Panc1 (cell line): ENCODE measurements around the gene RFTN1. TPM values are rescaled to one million over a fixed set of nuclear protein-coding genes. Genes with fewer than 3 reads are reported as not detected.

Source experiments
- ATAC-seq: fragments of 200-7000 bp; cut with Tn5 transposase; 2 replicates; pipeline ENCODE4 v1.9.1; 2020; ENCODE audit warnings: mild to moderate bottlenecking, moderate library complexity
- BruUV-seq: library from RNA; stranded (reverse); fragments of 400-500 nt; replicated peaks from 2 replicates; lab custom pipeline; 2021; lab: Mats Ljungman, UMichigan
- CTCF ChIA-PET: fragments of 300-600 bp; sonication (Branson Sonifier 250); formaldehyde crosslinking; loops from one replicate; lab custom pipeline; 2022; ENCODE audit warnings: antibody characterized with exemption; lab: Charles Lee
- POLR2A ChIA-PET: fragments of 300-600 bp; sonication (Branson Sonifier 250); formaldehyde crosslinking; loops from one replicate; lab custom pipeline; 2022; ENCODE audit warnings: antibody characterized with exemption; lab: Charles Lee
- DNase-seq: peaks from one replicate; pipeline ENCODE4 v3.0.0-alpha.2; 2010; ENCODE audit warnings: low read depth, low spot score
- H3K27ac ChIP-seq: 2 replicates; pipeline ENCODE4 v1.5.1; 2011; ENCODE audit warnings: mild to moderate bottlenecking, low read length, inconsistent platforms
- H3K27me3 ChIP-seq: fragments of 200-500 bp; sonication (Bioruptor generic); 2 replicates; pipeline ENCODE4 v1.6.0; 2014; ENCODE audit warnings: low read length, inconsistent platforms; ENCODE audit not compliant: control insufficient read depth, insufficient read depth
- H3K36me3 ChIP-seq: fragments of 200-500 bp; sonication (Bioruptor generic); 2 replicates; pipeline ENCODE4 v1.5.1; 2014; ENCODE audit warnings: inconsistent platforms, mild to moderate bottlenecking, low read length, moderate library complexity; ENCODE audit not compliant: control insufficient read depth, insufficient read depth
- H3K4me1 ChIP-seq: 2 replicates; pipeline ENCODE4 v1.5.1; 2011; ENCODE audit warnings: inconsistent platforms, mild to moderate bottlenecking, low read length, moderate library complexity; ENCODE audit not compliant: control insufficient read depth, insufficient read depth
- H3K4me3 ChIP-seq, 2 experiments: 2 replicates each; pipeline ENCODE4 v1.5.1; 2011 to 2012; ENCODE audit warnings: low read depth in 2 of 2, low read length in 2 of 2, mild to moderate bottlenecking in 2 of 2, inconsistent platforms in 1 of 2, moderate library complexity in 1 of 2
- H3K9me3 ChIP-seq: fragments of 200-500 bp; sonication (Bioruptor generic); 2 replicates; pipeline ENCODE4 v1.5.1; 2014; ENCODE audit warnings: low read depth, mild to moderate bottlenecking, inconsistent platforms, low read length, moderate library complexity; ENCODE audit not compliant: control insufficient read depth, insufficient read depth
- POLR2AphosphoS5 ChIP-seq: IDR thresholded peaks from 2 replicates; pipeline ENCODE4 v1.6.1; 2012; ENCODE audit warnings: mild to moderate bottlenecking, low read depth, low read length, moderate library complexity
- REST ChIP-seq, 2 experiments: IDR thresholded peaks; 2 replicates each; pipeline ENCODE4 v1.6.1; 2011 to 2012; ENCODE audit warnings: low read depth in 2 of 2, control low read depth in 1 of 2, low read length in 1 of 2, mild to moderate bottlenecking in 1 of 2, moderate library complexity in 1 of 2; ENCODE audit not compliant: insufficient read depth in 1 of 2
- SIN3A ChIP-seq: IDR thresholded peaks from 2 replicates; pipeline ENCODE4 v1.6.1; 2012; ENCODE audit warnings: low read depth, mild to moderate bottlenecking, low read length, moderate library complexity, borderline replicate concordance; ENCODE audit not compliant: insufficient read depth
- TCF7L2 ChIP-seq: IDR thresholded peaks from 2 replicates; pipeline ENCODE4 v1.6.1; 2011; ENCODE audit warnings: mild to moderate bottlenecking, low read depth, low read length, inconsistent platforms
- in situ Hi-C: cut with HindIII; loops from 2 replicates; pipeline ENCODE4 v1.10.0; 2016; ENCODE audit warnings: low sequenced_read_pairs, low pct_unique_long_range_greater_than_20kb
- intact Hi-C: fragments of 100-400 bp; cut with micrococcal nuclease; formaldehyde crosslinking; loops from one replicate; pipeline ENCODE4 v1.10.0; 2022; ENCODE audit not compliant: unreplicated experiment
- total RNA-seq: library from RNA; stranded (reverse); gene quantifications from one replicate; pipeline ENCODE4 v1.2.1, GENCODE V29; 2021; ENCODE audit not compliant: unreplicated experiment
- TF ChIP-seq, protein P1 (sequence below): fragments of 450-650 bp; IDR thresholded peaks from 2 replicates; pipeline ENCODE4 v1.5.1; 2017; ENCODE audit warnings: mild to moderate bottlenecking

The RFTN1 gene
- total RNA-seq, 1 experiment from 2014 or later: 0.90 TPM

GRCh38 chr3:16470590-16470989 is 42.9 kb downstream of the RFTN1 start:
- H3K27ac ChIP-seq: no peak overlapping the region
- H3K4me3 ChIP-seq: no peak overlapping the region
- POLR2A ChIA-PET: no interaction called here
- no peak for ATAC-seq
- BruUV-seq: no TSS peak
- H3K27me3 ChIP-seq: no peaks in the 10 kb centered on the region
- no peaks in the 10 kb centered on the region for H3K4me1 ChIP-seq
- no peak for TF ChIP-seq TCF7L2
- TF ChIP-seq POLR2AphosphoS5: no peak
- TF ChIP-seq SIN3A: no peak
- TF ChIP-seq, protein P1, sequence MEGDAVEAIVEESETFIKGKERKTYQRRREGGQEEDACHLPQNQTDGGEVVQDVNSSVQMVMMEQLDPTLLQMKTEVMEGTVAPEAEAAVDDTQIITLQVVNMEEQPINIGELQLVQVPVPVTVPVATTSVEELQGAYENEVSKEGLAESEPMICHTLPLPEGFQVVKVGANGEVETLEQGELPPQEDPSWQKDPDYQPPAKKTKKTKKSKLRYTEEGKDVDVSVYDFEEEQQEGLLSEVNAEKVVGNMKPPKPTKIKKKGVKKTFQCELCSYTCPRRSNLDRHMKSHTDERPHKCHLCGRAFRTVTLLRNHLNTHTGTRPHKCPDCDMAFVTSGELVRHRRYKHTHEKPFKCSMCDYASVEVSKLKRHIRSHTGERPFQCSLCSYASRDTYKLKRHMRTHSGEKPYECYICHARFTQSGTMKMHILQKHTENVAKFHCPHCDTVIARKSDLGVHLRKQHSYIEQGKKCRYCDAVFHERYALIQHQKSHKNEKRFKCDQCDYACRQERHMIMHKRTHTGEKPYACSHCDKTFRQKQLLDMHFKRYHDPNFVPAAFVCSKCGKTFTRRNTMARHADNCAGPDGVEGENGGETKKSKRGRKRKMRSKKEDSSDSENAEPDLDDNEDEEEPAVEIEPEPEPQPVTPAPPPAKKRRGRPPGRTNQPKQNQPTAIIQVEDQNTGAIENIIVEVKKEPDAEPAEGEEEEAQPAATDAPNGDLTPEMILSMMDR: no peak
- no peak for TF ChIP-seq REST (IDR thresholded peaks at IDR 0.05; ENCODE audit: insufficient read depth in 1 of 2, low read depth in 2 of 2, low read length in 1 of 2)
- intact Hi-C loops (no loop called here), in situ Hi-C loops (no loop called here)
- no peaks in the 10 kb centered on the region for H3K9me3 ChIP-seq
- CTCF ChIA-PET: no interaction called here
- no peak for DNase-seq
- no peaks in the 10 kb centered on the region for H3K36me3 ChIP-seq

- ATAC-seq (no peak), DNase-seq (no peak)
- no TSS peak for BruUV-seq
- Histone ChIP-seq H3K36me3 (no peaks in the 10 kb centered on the region), H3K4me1 (no peaks in the 10 kb centered on the region), H3K27ac (no peak overlapping the region), H3K27me3 (no peaks in the 10 kb centered on the region), H3K9me3 (no peaks in the 10 kb centered on the region), H3K4me3 (no peak overlapping the region)
- TF ChIP-seq POLR2AphosphoS5 (no peak), TCF7L2 (no peak), SIN3A (no peak), REST (IDR thresholded peaks at IDR 0.05; ENCODE audit: insufficient read depth in 1 of 2, low read depth in 2 of 2, low read length in 1 of 2) (no peak)
- TF ChIP-seq, protein P1: no peak
- in situ Hi-C loops (no loop called here), intact Hi-C loops (no loop called here)
- ChIA-PET CTCF (no interaction called here), POLR2A (no interaction called here)
Observed at GRCh38 chr3:16468336-16469098, 45.0 kb downstream of the RFTN1 start.
